ENCODE measurements around the gene RAC2.
"Not testable (repeated sequence)": the region's sequence is repeated elsewhere in the genome, so short reads cannot be mapped to it uniquely, and the experiment has no call there.

Gene RAC2

GRCh38 chr22:37206118-37206840, 37.8 kb downstream of the RAC2 start:
- DNase-seq (ENCODE audit: low read depth in 2 of 2), result no peak

- no peak for DNase-seq (ENCODE audit: low read depth in 2 of 2)
Observed at GRCh38 chr22:37205046-37205445, 39.0 kb downstream of the RAC2 start.

GRCh38 chr22:37204045-37204655, 39.9 kb downstream of the RAC2 start:
- DNase-seq (ENCODE audit: low read depth in 2 of 2), result no peak

GRCh38 chr22:37203354-37204044, 40.6 kb downstream of the RAC2 start:
- no peak for DNase-seq (ENCODE audit: low read depth in 2 of 2)

- no peak for DNase-seq (ENCODE audit: low read depth in 2 of 2)
Observed at GRCh38 chr22:37202716-37203115, 41.4 kb downstream of the RAC2 start.

- DNase-seq (ENCODE audit: low read depth in 2 of 2), result no peak
Observed at GRCh38 chr22:37202001-37202555, 42.0 kb downstream of the RAC2 start.

GRCh38 chr22:37201443-37201820, 42.6 kb downstream of the RAC2 start:
- not testable (repeated sequence) for DNase-seq (ENCODE audit: low read depth in 2 of 2)

- no peak for DNase-seq (ENCODE audit: low read depth in 2 of 2)
Observed at GRCh38 chr22:37199760-37200108, 44.3 kb downstream of the RAC2 start.

- peak; percentile 99 for DNase-seq (ENCODE audit: low read depth in 2 of 2)
Observed at GRCh38 chr22:37199103-37199759, 44.8 kb downstream of the RAC2 start.

- peak; percentile 88 to 91 for DNase-seq (ENCODE audit: low read depth in 2 of 2)
Observed at GRCh38 chr22:37198258-37199102, 45.6 kb downstream of the RAC2 start.

- no peak for DNase-seq (ENCODE audit: low read depth in 2 of 2)
Observed at GRCh38 chr22:37197451-37198257, 46.4 kb downstream of the RAC2 start.

GRCh38 chr22:37196539-37197450, 47.3 kb downstream of the RAC2 start:
- no peak for DNase-seq (ENCODE audit: low read depth in 2 of 2)

GRCh38 chr22:37195921-37196320, 48.1 kb downstream of the RAC2 start:
- no peak for DNase-seq (ENCODE audit: low read depth in 2 of 2)

GRCh38 chr22:37194750-37195149, 49.3 kb downstream of the RAC2 start:
- no peak for DNase-seq (ENCODE audit: low read depth in 2 of 2)

- DNase-seq (ENCODE audit: low read depth in 2 of 2), result no peak
Observed at GRCh38 chr22:37193629-37194191, 50.4 kb downstream of the RAC2 start.

- no peak for DNase-seq (ENCODE audit: low read depth in 2 of 2)
Observed at GRCh38 chr22:37192741-37193140, 51.3 kb downstream of the RAC2 start.

GRCh38 chr22:37192204-37192603, 51.9 kb downstream of the RAC2 start:
- no peak for DNase-seq (ENCODE audit: low read depth in 2 of 2)

- DNase-seq (ENCODE audit: low read depth in 2 of 2), result no peak
Observed at GRCh38 chr22:37190262-37190780, 53.7 kb downstream of the RAC2 start.

Data from stimulated activated CD8-positive, alpha-beta memory T cell treated with anti-CD3 and anti-CD28 coated beads, Interleukin-7, amount 100 ng/mL, for 1 hour (primary cell).